ENCODE results near the gene RNASE12. TPM values are rescaled to one million over a fixed set of nuclear protein-coding genes. Genes with fewer than 3 reads are reported as not detected.

The RNASE12 gene
- total and polyA plus RNA-seq, 2 experiments from 2014 or later = not detected

DNA sequence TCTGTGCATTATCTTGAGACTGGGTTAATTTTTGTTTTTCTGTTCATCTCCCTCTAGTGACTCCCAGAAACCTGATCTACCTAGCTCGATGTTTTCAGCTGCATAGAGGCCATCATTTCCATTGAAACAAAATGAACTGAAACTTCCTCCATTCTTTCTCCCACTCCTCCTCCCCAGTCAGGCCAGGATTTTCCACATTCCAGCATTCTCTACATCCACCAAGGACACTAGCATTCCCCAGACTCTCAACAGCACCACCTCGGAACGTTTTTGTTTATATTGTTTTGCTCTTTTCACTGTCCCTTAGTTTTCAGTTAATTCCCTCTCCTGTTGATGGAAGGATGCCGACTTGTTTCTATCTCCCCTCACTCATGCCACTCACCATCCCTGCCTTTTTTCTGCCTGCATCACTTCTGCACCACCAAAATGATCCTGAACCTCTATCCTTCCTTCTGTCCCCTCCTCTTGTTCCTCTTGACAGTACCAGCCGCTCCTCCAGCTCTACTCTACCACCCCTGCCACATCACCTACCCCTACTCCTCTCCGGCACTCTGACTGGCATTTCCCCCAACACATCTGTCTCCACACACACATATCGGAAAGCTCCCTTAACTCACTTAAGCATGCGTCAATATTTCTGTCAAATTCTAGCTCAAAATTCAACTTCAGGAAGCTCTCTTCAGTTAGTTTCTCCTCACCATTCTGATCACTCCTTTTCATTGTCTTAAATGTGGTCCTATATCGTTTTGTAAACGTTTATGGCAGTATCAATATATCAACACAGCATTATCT lies 37.1 kb upstream of the RNASE12 start:
- Histone ChIP-seq H3K4me2 (peak overlapping the region; percentile 81), H3K36me3 (ENCODE audit: insufficient read depth) (no peaks in the 10 kb centered on the region), H2AFZ (peak overlapping the region; percentile 11; the same call in 1 of the 2 replicates), H4K20me1 (replicated peaks; ENCODE audit: insufficient read depth) (no peaks in the 10 kb centered on the region), H3F3A (replicated peaks; ENCODE audit: low read depth) (peaks cover 12% of the 10 kb centered on the region), H3K27me3 (ENCODE audit: insufficient read depth) (peaks cover 67% of the 10 kb centered on the region), H3K9me2 (ENCODE audit: insufficient read depth) (no peaks in the 10 kb centered on the region), H3K4me1 (ENCODE audit: insufficient read depth) (peaks cover 17% of the 10 kb centered on the region), H3K79me2 (replicated peaks; ENCODE audit: insufficient read depth) (no peaks in the 10 kb centered on the region), H3K27ac (ENCODE audit: low read depth) (no peak overlapping the region), H3K4me3 (peak overlapping the region; percentile 43)
- Mint-ChIP-seq H3K27me3 (ENCODE audit: insufficient read depth, low read depth, poor library complexity) (peaks cover 66% of the 10 kb centered on the region), H3K4me1 (peaks cover 26% of the 10 kb centered on the region), H3K9me3 (peaks cover 14% of the 10 kb centered on the region), H3K4me3 (peak overlapping the region; percentile 92), H3K27ac (no peak overlapping the region), H3K36me3 (ENCODE audit: low read depth) (peaks cover 10% of the 10 kb centered on the region; the same call in 2 of the 3 replicates)
- TF ChIP-seq EZH2 (IDR thresholded peaks at IDR 0.05; ENCODE audit: low read depth, unreplicated experiment) (peak; percentile 26), CREB1 (CRISPR knock-in tag; IDR thresholded peaks at IDR 0.05; ENCODE audit: low read depth) (no peak), NANOG (IDR thresholded peaks at IDR 0.05; ENCODE audit: borderline replicate concordance) (no peak)
- peak; percentile 59 for DNase-seq (ENCODE audit: low spot score)
- no peak for ATAC-seq

GRCh38 chr14:20627346-20628027 lies 36.3 kb upstream of the RNASE12 start:
- no peak overlapping the region for H3K27ac Mint-ChIP-seq
- Histone ChIP-seq H3K9me2 (ENCODE audit: insufficient read depth) (no peaks in the 10 kb centered on the region), H3K4me3 (peak overlapping the region; percentile 81), H3K27ac (ENCODE audit: low read depth) (no peak overlapping the region), H2AFZ (no peak overlapping the region), H3K27me3 (ENCODE audit: insufficient read depth) (peaks cover 74% of the 10 kb centered on the region), H3K4me2 (peak overlapping the region; percentile 81), H3F3A (replicated peaks; ENCODE audit: low read depth) (peaks cover 11% of the 10 kb centered on the region), H4K20me1 (replicated peaks; ENCODE audit: insufficient read depth) (no peaks in the 10 kb centered on the region), H3K36me3 (ENCODE audit: insufficient read depth) (no peaks in the 10 kb centered on the region), H3K79me2 (replicated peaks; ENCODE audit: insufficient read depth) (no peaks in the 10 kb centered on the region), H3K4me1 (ENCODE audit: insufficient read depth) (peaks cover 22% of the 10 kb centered on the region)
- H3K9me3 Mint-ChIP-seq = peaks cover 10% of the 10 kb centered on the region
- H3K4me1 Mint-ChIP-seq = peaks cover 34% of the 10 kb centered on the region
- peaks cover 65% of the 10 kb centered on the region for H3K27me3 Mint-ChIP-seq (ENCODE audit: insufficient read depth, low read depth, poor library complexity)
- H3K36me3 Mint-ChIP-seq (ENCODE audit: low read depth) = peaks cover 6% of the 10 kb centered on the region; the same call in 2 of the 3 replicates
- H3K4me3 Mint-ChIP-seq = peak overlapping the region; percentile 92
- DNase-seq (ENCODE audit: low spot score) (no peak), ATAC-seq (no peak)
- TF ChIP-seq ZNF114 (CRISPR knock-in tag; IDR thresholded peaks at IDR 0.05) (no peak), ZNF331 (CRISPR knock-in tag; IDR thresholded peaks at IDR 0.05; ENCODE audit: low read depth) (no peak), CTCF (conservative IDR thresholded peaks at IDR 0.05; ENCODE audit: low read depth in 2 of 2) (no peak)
- TF ChIP-seq, protein P1, sequence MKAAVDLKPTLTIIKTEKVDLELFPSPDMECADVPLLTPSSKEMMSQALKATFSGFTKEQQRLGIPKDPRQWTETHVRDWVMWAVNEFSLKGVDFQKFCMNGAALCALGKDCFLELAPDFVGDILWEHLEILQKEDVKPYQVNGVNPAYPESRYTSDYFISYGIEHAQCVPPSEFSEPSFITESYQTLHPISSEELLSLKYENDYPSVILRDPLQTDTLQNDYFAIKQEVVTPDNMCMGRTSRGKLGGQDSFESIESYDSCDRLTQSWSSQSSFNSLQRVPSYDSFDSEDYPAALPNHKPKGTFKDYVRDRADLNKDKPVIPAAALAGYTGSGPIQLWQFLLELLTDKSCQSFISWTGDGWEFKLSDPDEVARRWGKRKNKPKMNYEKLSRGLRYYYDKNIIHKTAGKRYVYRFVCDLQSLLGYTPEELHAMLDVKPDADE (IDR thresholded peaks at IDR 0.05) = no peak
- TF ChIP-seq, protein P2, sequence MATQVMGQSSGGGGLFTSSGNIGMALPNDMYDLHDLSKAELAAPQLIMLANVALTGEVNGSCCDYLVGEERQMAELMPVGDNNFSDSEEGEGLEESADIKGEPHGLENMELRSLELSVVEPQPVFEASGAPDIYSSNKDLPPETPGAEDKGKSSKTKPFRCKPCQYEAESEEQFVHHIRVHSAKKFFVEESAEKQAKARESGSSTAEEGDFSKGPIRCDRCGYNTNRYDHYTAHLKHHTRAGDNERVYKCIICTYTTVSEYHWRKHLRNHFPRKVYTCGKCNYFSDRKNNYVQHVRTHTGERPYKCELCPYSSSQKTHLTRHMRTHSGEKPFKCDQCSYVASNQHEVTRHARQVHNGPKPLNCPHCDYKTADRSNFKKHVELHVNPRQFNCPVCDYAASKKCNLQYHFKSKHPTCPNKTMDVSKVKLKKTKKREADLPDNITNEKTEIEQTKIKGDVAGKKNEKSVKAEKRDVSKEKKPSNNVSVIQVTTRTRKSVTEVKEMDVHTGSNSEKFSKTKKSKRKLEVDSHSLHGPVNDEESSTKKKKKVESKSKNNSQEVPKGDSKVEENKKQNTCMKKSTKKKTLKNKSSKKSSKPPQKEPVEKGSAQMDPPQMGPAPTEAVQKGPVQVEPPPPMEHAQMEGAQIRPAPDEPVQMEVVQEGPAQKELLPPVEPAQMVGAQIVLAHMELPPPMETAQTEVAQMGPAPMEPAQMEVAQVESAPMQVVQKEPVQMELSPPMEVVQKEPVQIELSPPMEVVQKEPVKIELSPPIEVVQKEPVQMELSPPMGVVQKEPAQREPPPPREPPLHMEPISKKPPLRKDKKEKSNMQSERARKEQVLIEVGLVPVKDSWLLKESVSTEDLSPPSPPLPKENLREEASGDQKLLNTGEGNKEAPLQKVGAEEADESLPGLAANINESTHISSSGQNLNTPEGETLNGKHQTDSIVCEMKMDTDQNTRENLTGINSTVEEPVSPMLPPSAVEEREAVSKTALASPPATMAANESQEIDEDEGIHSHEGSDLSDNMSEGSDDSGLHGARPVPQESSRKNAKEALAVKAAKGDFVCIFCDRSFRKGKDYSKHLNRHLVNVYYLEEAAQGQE (IDR thresholded peaks at IDR 0.05; ENCODE audit: unreplicated experiment) = no peak

Measured in GM23338 (cell line).